Renal cortical epithelial cell (primary cell): ENCODE measurements around the gene KCNQ5. TPM values are rescaled to one million over a fixed set of nuclear protein-coding genes. Genes with fewer than 3 reads are reported as not detected.

ENCODE experiments used
- DNase-seq: peaks from one replicate; pipeline ENCODE4 v3.0.0-alpha.2; 2011; ENCODE audit warnings: low read depth
- total RNA-seq: library from RNA; depleted of rRNA; stranded (reverse); fragments of >200 nt; gene quantifications from 2 replicates; pipeline ENCODE4 v1.2.3, GENCODE V29; 2014

KCNQ5 gene
- total RNA-seq, 1 donor from 2014 or later = under 0.01 TPM

- peak; percentile 2 for DNase-seq
Observed at GRCh38 chr6:72905705-72906478, 284.0 kb downstream of the KCNQ5 start.

GRCh38 chr6:72911463-72912155 lies 289.7 kb downstream of the KCNQ5 start:
- peak; percentile 39 for DNase-seq

GRCh38 chr6:72913797-72914196 lies 291.9 kb downstream of the KCNQ5 start:
- peak; percentile 2 for DNase-seq

GRCh38 chr6:72916298-72916697 lies 294.4 kb downstream of the KCNQ5 start:
- no peak for DNase-seq

GRCh38 chr6:72916906-72917305 lies 295.0 kb downstream of the KCNQ5 start:
- no peak for DNase-seq

- DNase-seq = peak; percentile 6
Observed at GRCh38 chr6:72922401-72922800, 300.5 kb downstream of the KCNQ5 start.

GRCh38 chr6:72925136-72925535 lies 303.3 kb downstream of the KCNQ5 start:
- DNase-seq = no peak

- no peak for DNase-seq
Observed at GRCh38 chr6:72930556-72931132, 308.8 kb downstream of the KCNQ5 start.

- no peak for DNase-seq
Observed at GRCh38 chr6:72931325-72931887, 309.5 kb downstream of the KCNQ5 start.

GRCh38 chr6:72933233-72933632 lies 311.4 kb downstream of the KCNQ5 start:
- DNase-seq = no peak

GRCh38 chr6:72936766-72937559 lies 315.1 kb downstream of the KCNQ5 start:
- no peak for DNase-seq

- no peak for DNase-seq
Observed at GRCh38 chr6:72938104-72938503, 316.2 kb downstream of the KCNQ5 start.

GRCh38 chr6:72939004-72939403 lies 317.1 kb downstream of the KCNQ5 start:
- DNase-seq = no peak

GRCh38 chr6:72940265-72940664 lies 318.4 kb downstream of the KCNQ5 start:
- no peak for DNase-seq

- DNase-seq = no peak
Observed at GRCh38 chr6:72941263-72941662, 319.4 kb downstream of the KCNQ5 start.

GRCh38 chr6:72941751-72942150 lies 319.9 kb downstream of the KCNQ5 start:
- DNase-seq = no peak

GRCh38 chr6:72943699-72944098 lies 321.8 kb downstream of the KCNQ5 start:
- no peak for DNase-seq

GRCh38 chr6:72944660-72945059 lies 322.8 kb downstream of the KCNQ5 start:
- no peak for DNase-seq

GRCh38 chr6:72946774-72947173 lies 324.9 kb downstream of the KCNQ5 start:
- DNase-seq = peak; percentile 28

- no peak for DNase-seq
Observed at GRCh38 chr6:72947534-72947933, 325.7 kb downstream of the KCNQ5 start.

GRCh38 chr6:72948153-72948552 lies 326.3 kb downstream of the KCNQ5 start:
- no peak for DNase-seq
